GM12875 (cell line): ENCODE results near the gene NT5DC4.
A peak's percentile ranks its signal among the peaks of the same experiment; 100 is the strongest.

ENCODE experiments used
- H3K4me3 ChIP-seq: one replicate; pipeline ENCODE4 v1.5.1; 2011; ENCODE audit warnings: low read depth, low read length, control low read depth
- CTCF ChIP-seq: IDR thresholded peaks from 2 replicates; pipeline ENCODE4 v1.5.1; 2011; ENCODE audit warnings: low read depth, mild to moderate bottlenecking, control low read depth, inconsistent platforms, low read length, moderate library complexity, borderline replicate concordance; ENCODE audit not compliant: insufficient read depth

Gene NT5DC4

GRCh38 chr2:112724591-112725525 lies 4.0 kb downstream of the NT5DC4 start:
- TF ChIP-seq CTCF = peak; percentile 67
- no peak overlapping the region for H3K4me3 ChIP-seq

- H3K4me3 ChIP-seq = no peak overlapping the region
- TF ChIP-seq CTCF = peak; percentile 13; the same call in 1 of the 2 replicates
These were observed 5.0 kb downstream of the NT5DC4 start for GRCh38 chr2:112725545-112726457.

- no peak overlapping the region for H3K4me3 ChIP-seq
- TF ChIP-seq CTCF = peak; percentile 98
These were observed 5.8 kb downstream of the NT5DC4 start for GRCh38 chr2:112726487-112727190.

- H3K4me3 ChIP-seq = no peak overlapping the region
- TF ChIP-seq CTCF = no peak
These were observed 6.6 kb downstream of the NT5DC4 start for GRCh38 chr2:112727276-112728028.

GRCh38 chr2:112728029-112728362 lies 7.2 kb downstream of the NT5DC4 start:
- TF ChIP-seq CTCF = no peak
- H3K4me3 ChIP-seq = no peak overlapping the region
